Liver (tissue), 9 donors: ENCODE data around the gene STAB1. TPM values are rescaled to one million over a fixed set of nuclear protein-coding genes. Genes with fewer than 3 reads are reported as not detected.

Source experiments
- DNase-seq: peaks from one replicate; pipeline ENCODE4 v3.0.0-alpha.2; 2017; ENCODE audit warnings: low spot score
- H3K27ac ChIP-seq, 2 donors: one replicate each; pipeline ENCODE4 v1.7.0; 2013; ENCODE audit warnings: inconsistent platforms in 2 of 2, low read length in 2 of 2, control low read depth in 1 of 2, low read depth in 1 of 2, mild to moderate bottlenecking in 1 of 2
- H3K27me3 ChIP-seq, 4 donors: one replicate each; pipeline versions ENCODE4 v1.6.1 to v1.7.0; 2013; ENCODE audit warnings: low read length in 3 of 4, inconsistent platforms in 1 of 4, mild to moderate bottlenecking in 1 of 4, moderate library complexity in 1 of 4; ENCODE audit not compliant: control insufficient read depth in 4 of 4, insufficient read depth in 4 of 4
- H3K36me3 ChIP-seq, 4 donors: one replicate each; pipeline versions ENCODE4 v1.6.1 to v1.7.0; 2013; ENCODE audit warnings: low read length in 3 of 4, mild to moderate bottlenecking in 3 of 4, low read depth in 1 of 4, moderate library complexity in 1 of 4; ENCODE audit not compliant: control insufficient read depth in 4 of 4, insufficient read depth in 3 of 4
- H3K4me1 ChIP-seq, 4 donors: one replicate each; pipeline versions ENCODE4 v1.6.1 to v1.7.0; 2013; ENCODE audit warnings: low read length in 3 of 4, mild to moderate bottlenecking in 3 of 4, moderate library complexity in 1 of 4; ENCODE audit not compliant: control insufficient read depth in 4 of 4, insufficient read depth in 4 of 4
- H3K4me3 ChIP-seq, 3 donors: one replicate each; pipeline versions ENCODE4 v1.6.1 to v1.7.0; 2013; ENCODE audit warnings: low read length in 3 of 3, control low read depth in 1 of 3, low read depth in 1 of 3, mild to moderate bottlenecking in 1 of 3
- H3K9ac ChIP-seq, 2 donors: one replicate each; pipeline ENCODE4 v1.7.0; 2013; ENCODE audit warnings: low read length in 2 of 2, mild to moderate bottlenecking in 2 of 2, moderate library complexity in 2 of 2, control low read depth in 1 of 2, low read depth in 1 of 2
- H3K9me3 ChIP-seq, 4 donors: one replicate each; pipeline versions ENCODE4 v1.6.1 to v1.7.0; 2013; ENCODE audit warnings: low read length in 3 of 4; ENCODE audit not compliant: control insufficient read depth in 4 of 4
- EGR1 ChIP-seq, 2 donors: IDR thresholded peaks; 2 replicates each; pipeline ENCODE4 v1.6.1; 2016 to 2018; ENCODE audit warnings: antibody characterized with exemption in 2 of 2, low read depth in 2 of 2
- FOXA1 ChIP-seq: IDR thresholded peaks from 2 replicates; pipeline ENCODE4 v1.6.1; 2016; ENCODE audit warnings: antibody characterized with exemption
- FOXA2 ChIP-seq: IDR thresholded peaks from 2 replicates; pipeline ENCODE4 v1.6.1; 2016; ENCODE audit warnings: antibody characterized with exemption
- GABPA ChIP-seq, 2 donors: IDR thresholded peaks in 1 of 2; conservative IDR thresholded peaks in 1 of 2; 2 replicates each; pipeline ENCODE4 v1.6.1; 2016; ENCODE audit warnings: antibody characterized with exemption in 2 of 2, mild to moderate bottlenecking in 1 of 2, moderate library complexity in 1 of 2
- HNF4A ChIP-seq, 2 donors: conservative IDR thresholded peaks; 2 replicates each; pipeline ENCODE4 v1.6.1; 2016; ENCODE audit warnings: antibody characterized with exemption in 2 of 2, mild to moderate bottlenecking in 2 of 2
- HNF4G ChIP-seq: IDR thresholded peaks from 2 replicates; pipeline ENCODE4 v1.6.1; 2016; ENCODE audit warnings: antibody characterized with exemption
- JUND ChIP-seq, 2 donors: IDR thresholded peaks; 2 replicates each; pipeline ENCODE4 v1.6.1; 2016; ENCODE audit warnings: antibody characterized with exemption in 2 of 2
- NR2F2 ChIP-seq: IDR thresholded peaks from 2 replicates; pipeline ENCODE4 v1.6.1; 2016; ENCODE audit warnings: antibody characterized with exemption
- RAD21 ChIP-seq, 2 donors: IDR thresholded peaks; 2 replicates each; pipeline ENCODE4 v1.6.1; 2016; ENCODE audit warnings: antibody characterized with exemption in 2 of 2, mild to moderate bottlenecking in 2 of 2
- RXRA ChIP-seq, 2 donors: IDR thresholded peaks; 2 replicates each; pipeline ENCODE4 v1.6.1; 2017 to 2018; ENCODE audit warnings: antibody characterized with exemption in 2 of 2, mild to moderate bottlenecking in 1 of 2
- TAF1 ChIP-seq: conservative IDR thresholded peaks from 2 replicates; pipeline ENCODE4 v1.6.1; 2016; ENCODE audit warnings: antibody characterized with exemption, mild to moderate bottlenecking
- YY1 ChIP-seq: IDR thresholded peaks from 2 replicates; pipeline ENCODE4 v1.6.1; 2016; ENCODE audit warnings: antibody characterized with exemption, mild to moderate bottlenecking
- WGBS: extraction: QIAGEN DNeasy Blood & Tissue Kit; methylation state at CpG from one replicate; pipeline ENCODE4 v1.1.7; 2013; 5-methylcytosine and 5-hydroxymethylcytosine counted together
- polyA plus RNA-seq, 2 donors: library from polyadenylated mRNA; stranded (reverse) in 1 of 2; unstranded in 1 of 2; fragments of 200-250 nt in 1 of 2; fragments of >200 nt in 1 of 2; fragmentation: Nextera tagmentation in 1 of 2; extraction: Ambion mirVana in 1 of 2; gene quantifications; one replicate each; pipeline versions ENCODE4 v1.2.1 to v1.2.3, GENCODE V29; 2013 to 2015
- total RNA-seq, 2 donors: library from RNA; depleted of rRNA; stranded (reverse); fragments of >200 nt; gene quantifications; one replicate each; pipeline ENCODE4 v1.2.3, GENCODE V29; 2014
- TF ChIP-seq, protein P1 (sequence below): IDR thresholded peaks from 2 replicates; pipeline ENCODE4 v1.6.1; 2016; ENCODE audit warnings: antibody characterized with exemption
- TF ChIP-seq, protein P2 (sequence below): IDR thresholded peaks from 2 replicates; pipeline ENCODE4 v1.6.1; 2016; ENCODE audit warnings: antibody characterized with exemption
- TF ChIP-seq, protein P3 (sequence below): IDR thresholded peaks from 2 replicates; pipeline ENCODE4 v1.6.1; 2016; ENCODE audit warnings: antibody characterized with exemption
- TF ChIP-seq, protein P4 (sequence below): IDR thresholded peaks from 2 replicates; pipeline ENCODE4 v1.6.1; 2016; ENCODE audit warnings: antibody characterized with exemption, mild to moderate bottlenecking
- donor health status: healthy.
- donor health status: healthy.
- donor health status: healthy.
- donor health status: healthy.
- donor health status: healthy.

The STAB1 gene
- total and polyA plus RNA-seq, 4 donors = 42.0 to 198 (median 71.5) TPM

DNA sequence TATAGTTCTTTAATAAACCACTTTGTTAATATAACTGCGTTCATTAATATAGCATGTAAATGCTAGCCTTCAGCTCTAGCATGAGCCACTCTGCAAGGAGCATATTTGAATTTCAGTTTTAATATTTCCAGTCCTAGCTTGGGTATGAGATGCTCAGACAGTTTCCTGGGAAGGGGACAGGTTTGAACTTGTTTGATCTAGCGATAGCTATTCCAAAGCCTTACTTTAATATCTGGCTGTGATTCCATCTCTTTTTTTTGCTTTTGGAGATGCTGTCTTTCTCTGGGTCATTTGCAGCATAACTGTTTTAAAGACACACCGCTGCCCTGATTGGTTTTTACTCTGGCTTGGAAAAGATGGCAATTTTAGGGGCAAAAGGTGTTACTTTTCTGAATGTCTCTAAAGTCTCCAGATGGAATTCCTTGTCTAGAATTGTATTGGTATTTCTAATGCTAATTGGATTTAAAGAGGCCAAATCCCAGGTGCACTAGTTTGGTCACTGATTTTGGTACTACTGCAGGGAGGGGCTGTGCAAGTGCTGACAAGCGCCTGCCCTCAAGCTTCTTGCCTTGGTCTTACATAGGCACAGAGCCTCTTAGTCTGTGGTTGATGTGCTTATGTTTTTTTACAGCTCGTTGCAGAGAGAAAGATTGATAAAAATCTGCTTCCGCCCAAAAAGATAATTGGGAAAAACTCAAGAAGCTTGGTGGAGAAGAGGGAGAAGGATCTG is 36.9 kb upstream of the STAB1 start (continued):
- TF ChIP-seq, protein P1, sequence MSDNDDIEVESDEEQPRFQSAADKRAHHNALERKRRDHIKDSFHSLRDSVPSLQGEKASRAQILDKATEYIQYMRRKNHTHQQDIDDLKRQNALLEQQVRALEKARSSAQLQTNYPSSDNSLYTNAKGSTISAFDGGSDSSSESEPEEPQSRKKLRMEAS = no peak
- TF ChIP-seq, protein P2, sequence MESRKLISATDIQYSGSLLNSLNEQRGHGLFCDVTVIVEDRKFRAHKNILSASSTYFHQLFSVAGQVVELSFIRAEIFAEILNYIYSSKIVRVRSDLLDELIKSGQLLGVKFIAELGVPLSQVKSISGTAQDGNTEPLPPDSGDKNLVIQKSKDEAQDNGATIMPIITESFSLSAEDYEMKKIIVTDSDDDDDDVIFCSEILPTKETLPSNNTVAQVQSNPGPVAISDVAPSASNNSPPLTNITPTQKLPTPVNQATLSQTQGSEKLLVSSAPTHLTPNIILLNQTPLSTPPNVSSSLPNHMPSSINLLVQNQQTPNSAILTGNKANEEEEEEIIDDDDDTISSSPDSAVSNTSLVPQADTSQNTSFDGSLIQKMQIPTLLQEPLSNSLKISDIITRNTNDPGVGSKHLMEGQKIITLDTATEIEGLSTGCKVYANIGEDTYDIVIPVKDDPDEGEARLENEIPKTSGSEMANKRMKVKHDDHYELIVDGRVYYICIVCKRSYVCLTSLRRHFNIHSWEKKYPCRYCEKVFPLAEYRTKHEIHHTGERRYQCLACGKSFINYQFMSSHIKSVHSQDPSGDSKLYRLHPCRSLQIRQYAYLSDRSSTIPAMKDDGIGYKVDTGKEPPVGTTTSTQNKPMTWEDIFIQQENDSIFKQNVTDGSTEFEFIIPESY = no peak

DNA sequence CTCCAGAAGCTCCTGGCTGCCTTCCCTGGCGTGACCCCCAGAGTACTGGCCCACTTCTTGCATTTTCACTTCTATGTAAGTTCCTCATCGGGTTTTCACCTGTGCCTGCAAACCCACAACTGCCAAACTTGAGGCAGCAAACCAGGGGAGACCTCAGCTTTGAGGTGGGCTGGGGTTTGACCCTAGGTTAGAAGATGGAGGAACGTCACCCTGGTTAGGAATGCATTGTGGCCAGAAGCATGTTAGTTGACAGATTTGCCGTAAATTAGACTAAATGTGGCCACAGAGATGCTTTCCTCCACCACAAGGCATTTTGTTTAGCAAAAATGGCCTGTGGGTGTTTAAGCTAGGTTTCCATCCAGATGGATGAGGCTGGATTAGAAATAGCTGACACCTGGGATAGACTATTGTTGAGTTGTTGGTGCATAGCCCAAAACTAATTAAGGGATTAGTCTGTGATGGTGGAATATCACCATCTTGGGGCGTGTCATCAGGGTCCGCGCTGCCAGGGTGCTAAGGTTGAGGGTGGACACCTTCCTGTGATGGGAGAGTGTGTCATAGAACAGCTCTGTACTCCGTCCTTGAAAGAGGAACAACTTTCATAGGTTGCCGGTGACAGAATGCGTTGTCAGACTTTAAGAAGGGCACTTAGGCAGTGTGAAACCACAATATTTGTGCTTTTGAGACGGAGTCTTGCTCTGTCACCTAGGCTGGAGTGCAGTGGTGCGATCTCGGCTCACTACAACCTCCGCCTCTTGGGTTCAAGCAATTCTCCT is 36.2 kb upstream of the STAB1 start:
- Histone ChIP-seq H3K9ac (no peak overlapping the region), H3K9me3 (no peaks in the 10 kb centered on the region), H3K4me1 (peaks cover 0 to 19% (median 10%) of the 10 kb centered on the region in 4 donors), H3K27me3 (no peaks in the 10 kb centered on the region), H3K36me3 (peaks cover 4 to 39% (median 23%) of the 10 kb centered on the region in 4 donors), H3K4me3 (no peak overlapping the region), H3K27ac (no peak overlapping the region)
- no peak for TF ChIP-seq EGR1 (IDR thresholded peaks at IDR 0.05; ENCODE audit: low read depth in 2 of 2)
- TF ChIP-seq FOXA1 = no peak
- TF ChIP-seq HNF4A (conservative IDR thresholded peaks at IDR 0.05) = no peak
- TF ChIP-seq NR2F2 = no peak
- TF ChIP-seq, protein P3, sequence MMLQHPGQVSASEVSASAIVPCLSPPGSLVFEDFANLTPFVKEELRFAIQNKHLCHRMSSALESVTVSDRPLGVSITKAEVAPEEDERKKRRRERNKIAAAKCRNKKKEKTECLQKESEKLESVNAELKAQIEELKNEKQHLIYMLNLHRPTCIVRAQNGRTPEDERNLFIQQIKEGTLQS = no peak
- TF ChIP-seq RAD21 (IDR thresholded peaks at IDR 0.05) = no peak
- TF ChIP-seq, protein P1 = no peak
- TF ChIP-seq, protein P2 = no peak
- WGBS = 93% methylated on average over 14 of the region's 14 CpGs
- DNase-seq = no peak

DNA sequence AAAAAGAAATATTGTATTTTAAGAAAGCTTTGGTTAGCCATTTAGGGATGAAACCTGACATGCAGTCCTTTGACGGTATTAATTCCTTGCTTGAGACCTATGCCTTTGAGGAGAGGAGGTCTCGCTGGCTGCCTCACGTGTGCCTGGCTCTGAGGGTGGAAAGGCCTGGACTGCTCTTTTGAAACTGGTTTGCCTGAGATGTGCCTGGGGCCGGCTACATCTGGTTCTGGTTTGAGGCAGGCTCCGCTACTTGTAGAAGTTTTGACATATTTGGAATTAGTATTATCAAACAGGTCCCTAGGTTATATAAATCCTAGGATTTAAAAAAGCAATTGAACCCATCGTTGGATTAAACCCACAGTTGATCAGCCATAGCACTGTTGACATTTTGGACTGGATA is 33.3 kb upstream of the STAB1 start:
- Histone ChIP-seq H3K4me3 (no peak overlapping the region), H3K36me3 (peaks cover 4 to 41% (median 23%) of the 10 kb centered on the region in 4 donors), H3K9ac (no peak overlapping the region), H3K27ac (no peak overlapping the region), H3K27me3 (no peaks in the 10 kb centered on the region), H3K4me1 (peaks cover 0 to 11% (median 3%) of the 10 kb centered on the region in 4 donors), H3K9me3 (no peaks in the 10 kb centered on the region)
- DNase-seq = no peak
- WGBS = 93% methylated on average over 6 of the region's 6 CpGs
- TF ChIP-seq HNF4A (conservative IDR thresholded peaks at IDR 0.05) = no peak
- TF ChIP-seq GABPA (IDR thresholded peaks at IDR 0.05 in 1 of 2, conservative IDR thresholded peaks at IDR 0.05 in 1 of 2) = no peak
- TF ChIP-seq, protein P2 = no peak
- TF ChIP-seq, protein P4, sequence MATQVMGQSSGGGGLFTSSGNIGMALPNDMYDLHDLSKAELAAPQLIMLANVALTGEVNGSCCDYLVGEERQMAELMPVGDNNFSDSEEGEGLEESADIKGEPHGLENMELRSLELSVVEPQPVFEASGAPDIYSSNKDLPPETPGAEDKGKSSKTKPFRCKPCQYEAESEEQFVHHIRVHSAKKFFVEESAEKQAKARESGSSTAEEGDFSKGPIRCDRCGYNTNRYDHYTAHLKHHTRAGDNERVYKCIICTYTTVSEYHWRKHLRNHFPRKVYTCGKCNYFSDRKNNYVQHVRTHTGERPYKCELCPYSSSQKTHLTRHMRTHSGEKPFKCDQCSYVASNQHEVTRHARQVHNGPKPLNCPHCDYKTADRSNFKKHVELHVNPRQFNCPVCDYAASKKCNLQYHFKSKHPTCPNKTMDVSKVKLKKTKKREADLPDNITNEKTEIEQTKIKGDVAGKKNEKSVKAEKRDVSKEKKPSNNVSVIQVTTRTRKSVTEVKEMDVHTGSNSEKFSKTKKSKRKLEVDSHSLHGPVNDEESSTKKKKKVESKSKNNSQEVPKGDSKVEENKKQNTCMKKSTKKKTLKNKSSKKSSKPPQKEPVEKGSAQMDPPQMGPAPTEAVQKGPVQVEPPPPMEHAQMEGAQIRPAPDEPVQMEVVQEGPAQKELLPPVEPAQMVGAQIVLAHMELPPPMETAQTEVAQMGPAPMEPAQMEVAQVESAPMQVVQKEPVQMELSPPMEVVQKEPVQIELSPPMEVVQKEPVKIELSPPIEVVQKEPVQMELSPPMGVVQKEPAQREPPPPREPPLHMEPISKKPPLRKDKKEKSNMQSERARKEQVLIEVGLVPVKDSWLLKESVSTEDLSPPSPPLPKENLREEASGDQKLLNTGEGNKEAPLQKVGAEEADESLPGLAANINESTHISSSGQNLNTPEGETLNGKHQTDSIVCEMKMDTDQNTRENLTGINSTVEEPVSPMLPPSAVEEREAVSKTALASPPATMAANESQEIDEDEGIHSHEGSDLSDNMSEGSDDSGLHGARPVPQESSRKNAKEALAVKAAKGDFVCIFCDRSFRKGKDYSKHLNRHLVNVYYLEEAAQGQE = no peak
- no peak for TF ChIP-seq NR2F2
- no peak for TF ChIP-seq TAF1
- TF ChIP-seq, protein P1 = no peak
- no peak for TF ChIP-seq RAD21 (IDR thresholded peaks at IDR 0.05)
- no peak for TF ChIP-seq HNF4G
- no peak for TF ChIP-seq YY1
- TF ChIP-seq RXRA (IDR thresholded peaks at IDR 0.05) = no peak
- no peak for TF ChIP-seq FOXA1
- TF ChIP-seq, protein P3 = no peak
- TF ChIP-seq JUND (IDR thresholded peaks at IDR 0.05) = no peak
- no peak for TF ChIP-seq FOXA2
